Prostate gland (tissue), 2 donors: Measurements from ENCODE around the gene TAPBP.
A peak's percentile ranks its signal among the peaks of the same experiment; 100 is the strongest.

Source experiments
- POLR2A ChIP-seq: fragments of 450-650 bp; IDR thresholded peaks from one replicate; pipeline ENCODE4 v1.6.1; 2016; ENCODE audit warnings: antibody characterized with exemption, mild to moderate bottlenecking
- POLR2AphosphoS5 ChIP-seq: sonication (generic); formaldehyde crosslinking; IDR thresholded peaks from one replicate; pipeline ENCODE4 v1.6.1; 2017; ENCODE audit warnings: antibody characterized with exemption
- TF ChIP-seq, protein P1 (sequence below), 4 experiments: fragments of 200-600 bp in 2 of 4; fragments of 450-650 bp in 2 of 4; sonication (generic) in 2 of 4; IDR thresholded peaks; 1 replicate in 3 of 4; 2 replicates in 1 of 4; pipeline ENCODE4 v1.5.1; 2016 to 2019; ENCODE audit warnings: antibody characterized with exemption in 4 of 4, mild to moderate bottlenecking in 2 of 4, moderate library complexity in 2 of 4

- TF ChIP-seq POLR2A: peak; percentile 68
- TF ChIP-seq, protein P1, sequence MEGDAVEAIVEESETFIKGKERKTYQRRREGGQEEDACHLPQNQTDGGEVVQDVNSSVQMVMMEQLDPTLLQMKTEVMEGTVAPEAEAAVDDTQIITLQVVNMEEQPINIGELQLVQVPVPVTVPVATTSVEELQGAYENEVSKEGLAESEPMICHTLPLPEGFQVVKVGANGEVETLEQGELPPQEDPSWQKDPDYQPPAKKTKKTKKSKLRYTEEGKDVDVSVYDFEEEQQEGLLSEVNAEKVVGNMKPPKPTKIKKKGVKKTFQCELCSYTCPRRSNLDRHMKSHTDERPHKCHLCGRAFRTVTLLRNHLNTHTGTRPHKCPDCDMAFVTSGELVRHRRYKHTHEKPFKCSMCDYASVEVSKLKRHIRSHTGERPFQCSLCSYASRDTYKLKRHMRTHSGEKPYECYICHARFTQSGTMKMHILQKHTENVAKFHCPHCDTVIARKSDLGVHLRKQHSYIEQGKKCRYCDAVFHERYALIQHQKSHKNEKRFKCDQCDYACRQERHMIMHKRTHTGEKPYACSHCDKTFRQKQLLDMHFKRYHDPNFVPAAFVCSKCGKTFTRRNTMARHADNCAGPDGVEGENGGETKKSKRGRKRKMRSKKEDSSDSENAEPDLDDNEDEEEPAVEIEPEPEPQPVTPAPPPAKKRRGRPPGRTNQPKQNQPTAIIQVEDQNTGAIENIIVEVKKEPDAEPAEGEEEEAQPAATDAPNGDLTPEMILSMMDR (IDR thresholded peaks at IDR 0.05): no peak
- TF ChIP-seq POLR2AphosphoS5: peak; percentile 70
Observed at GRCh38 chr6:33313709-33314514, at the start of gene TAPBP.
